HCT116 (cell line): ENCODE measurements around the gene LACTB. TPM values are rescaled to one million over a fixed set of nuclear protein-coding genes. Genes with fewer than 3 reads are reported as not detected.

Experiments used
- ATAC-seq: fragments of 200-7000 bp; cut with Tn5 transposase; 2 replicates; pipeline ENCODE4 v1.9.1; 2020; ENCODE audit warnings: mild to moderate bottlenecking, moderate library complexity
- Bru-seq: library from RNA; stranded (reverse); fragments of 400-500 nt; gene quantifications from one replicate; lab custom pipeline; 2021; lab: Mats Ljungman, UMichigan
- BruChase-seq, 2 experiments: library from RNA; stranded (reverse); fragments of 400-500 nt; gene quantifications; one replicate each; lab custom pipeline; 2021; lab: Mats Ljungman, UMichigan
- BruUV-seq: library from RNA; stranded (reverse); fragments of 400-500 nt; replicated peaks from 2 replicates; lab custom pipeline; 2021; lab: Mats Ljungman, UMichigan
- CTCF ChIA-PET: fragments of 300-600 bp; sonication (Branson Sonifier 250); formaldehyde crosslinking; loops from one replicate; lab custom pipeline; 2021; ENCODE audit warnings: antibody characterized with exemption; lab: Charles Lee
- POLR2A ChIA-PET: fragments of 300-600, 350-600 bp; sonication (Branson Sonifier 250); formaldehyde crosslinking; loops from one replicate; lab custom pipeline; 2021; ENCODE audit warnings: antibody characterized with exemption; lab: Charles Lee
- RAD21 ChIA-PET, 2 experiments: fragments of 300-600 bp; sonication (Branson Sonifier 250); formaldehyde crosslinking; loops; one replicate each; lab custom pipeline; 2023; ENCODE audit warnings: low total read pairs in 2 of 2; ENCODE audit not compliant: uncharacterized antibody in 2 of 2, unreplicated experiment in 2 of 2, low non-redundant PET in 1 of 2; lab: Charles Lee
- DNase-seq: peaks from one replicate; pipeline ENCODE4 v3.0.0-alpha.2; 2010; ENCODE audit warnings: low read depth, low spot score
- H2AFZ ChIP-seq: fragments of 200-600 bp; shearing (Covaris generic), sonication (generic); 2 replicates; pipeline ENCODE4 v1.6.1; 2017; ENCODE audit warnings: low read depth, mixed run types, mixed read lengths, antibody characterized with exemption, low read length; ENCODE audit not compliant: poor library complexity, severe bottlenecking
- H3K27ac ChIP-seq: 2 replicates; pipeline ENCODE4 v1.5.1; 2012; ENCODE audit warnings: low read depth, low read length
- H3K27me3 ChIP-seq: fragments of 200-600 bp; sonication (generic); 2 replicates; pipeline ENCODE4 v1.6.1; 2016; ENCODE audit warnings: mixed run types, low read length, mixed read lengths; ENCODE audit not compliant: insufficient read depth
- H3K36me3 ChIP-seq, 2 experiments: fragments of 200-500 bp in 1 of 2; fragments of 200-600 bp in 1 of 2; sonication (Bioruptor generic) in 1 of 2; sonication (generic) in 1 of 2; 2 replicates each; pipeline versions ENCODE4 v1.5.1 to v1.6.1; 2014 to 2016; ENCODE audit warnings: low read length in 2 of 2, inconsistent platforms in 1 of 2, mixed read lengths in 1 of 2, mixed run types in 1 of 2; ENCODE audit not compliant: insufficient read depth in 2 of 2, control insufficient read depth in 1 of 2
- H3K4me1 ChIP-seq, 2 experiments: fragments of 200-600 bp in 1 of 2; sonication (generic) in 1 of 2; 2 replicates each; pipeline versions ENCODE4 v1.5.1 to v1.6.1; 2012 to 2017; ENCODE audit warnings: low read length in 2 of 2, inconsistent platforms in 1 of 2, mild to moderate bottlenecking in 1 of 2, mixed read lengths in 1 of 2, mixed run types in 1 of 2, moderate library complexity in 1 of 2; ENCODE audit not compliant: insufficient read depth in 2 of 2, control insufficient read depth in 1 of 2
- H3K4me2 ChIP-seq: fragments of 200-600 bp; sonication (generic); 2 replicates; pipeline ENCODE4 v1.6.1; 2017; ENCODE audit warnings: mixed run types, low read length, mixed read lengths
- H3K4me3 ChIP-seq, 2 experiments: fragments of 200-600 bp in 1 of 2; sonication (generic) in 1 of 2; replicated peaks in 1 of 2; 2 replicates each; pipeline ENCODE4 v1.5.1; 2011 to 2016; ENCODE audit warnings: low read length in 2 of 2, control low read depth in 1 of 2, low read depth in 1 of 2, mild to moderate bottlenecking in 1 of 2, mixed read lengths in 1 of 2, mixed run types in 1 of 2
- H3K79me2 ChIP-seq: fragments of 200-600 bp; sonication (generic); 2 replicates; pipeline ENCODE4 v1.6.1; 2017; ENCODE audit warnings: mild to moderate bottlenecking, mixed run types, low read length, moderate library complexity, mixed read lengths; ENCODE audit not compliant: insufficient read depth
- H3K9ac ChIP-seq: fragments of 200-600 bp; sonication (generic); 2 replicates; pipeline ENCODE4 v1.6.1; 2016; ENCODE audit warnings: low read length, mixed read lengths
- H3K9me2 ChIP-seq: fragments of 200-600 bp; sonication (generic), shearing (Covaris generic); 2 replicates; pipeline ENCODE4 v1.6.1; 2017; ENCODE audit warnings: mixed run types, mild to moderate bottlenecking, moderate library complexity; ENCODE audit not compliant: insufficient read depth
- H3K9me3 ChIP-seq, 2 experiments: fragments of 200-500 bp in 1 of 2; fragments of 200-600 bp in 1 of 2; sonication (Bioruptor generic) in 1 of 2; sonication (generic) in 1 of 2; 2 replicates each; pipeline ENCODE4 v1.6.1; 2014 to 2017; ENCODE audit warnings: low read length in 2 of 2, mixed read lengths in 2 of 2, inconsistent platforms in 1 of 2, low read depth in 1 of 2, mild to moderate bottlenecking in 1 of 2, mixed run types in 1 of 2, moderate library complexity in 1 of 2; ENCODE audit not compliant: control insufficient read depth in 1 of 2, insufficient read depth in 1 of 2
- H4K20me1 ChIP-seq: fragments of 200-600 bp; sonication (generic), shearing (Covaris generic); 2 replicates; pipeline ENCODE4 v1.6.1; 2017; ENCODE audit warnings: mixed run types, mild to moderate bottlenecking, moderate library complexity; ENCODE audit not compliant: insufficient read depth
- ATF3 ChIP-seq: IDR thresholded peaks from 2 replicates; pipeline ENCODE4 v1.6.1; 2012
- CBX3 ChIP-seq: IDR thresholded peaks from 2 replicates; pipeline ENCODE4 v1.6.1; 2012; ENCODE audit warnings: low read depth
- CEBPB ChIP-seq: IDR thresholded peaks from 2 replicates; pipeline ENCODE4 v1.6.1; 2012; ENCODE audit warnings: low read depth
- CTCF ChIP-seq, 3 experiments: fragments of 200-600 bp in 1 of 3; sonication (generic) in 1 of 3; IDR thresholded peaks in 2 of 3; conservative IDR thresholded peaks in 1 of 3; 2 replicates each; pipeline ENCODE4 v1.5.1; 2012 to 2017; ENCODE audit warnings: low read depth in 2 of 3, low read length in 2 of 3, antibody characterized with exemption in 1 of 3, borderline replicate concordance in 1 of 3, control low read depth in 1 of 3, mild to moderate bottlenecking in 1 of 3, mixed read lengths in 1 of 3, mixed run types in 1 of 3, moderate library complexity in 1 of 3; ENCODE audit not compliant: insufficient read depth in 1 of 3
- EGR1 ChIP-seq: IDR thresholded peaks from 2 replicates; pipeline ENCODE4 v1.6.1; 2012; ENCODE audit warnings: low read depth
- ELF1 ChIP-seq: IDR thresholded peaks from 2 replicates; pipeline ENCODE4 v1.6.1; 2012; ENCODE audit warnings: low read depth, borderline replicate concordance
- EZH2 ChIP-seq: fragments of 200-600 bp; sonication (generic); IDR thresholded peaks from 2 replicates; pipeline ENCODE4 v1.6.1; 2017; ENCODE audit warnings: antibody characterized with exemption, mixed run types
- EZH2phosphoT487 ChIP-seq: fragments of 200-600 bp; IDR thresholded peaks from 2 replicates; pipeline ENCODE4 v1.6.1; 2018; ENCODE audit warnings: antibody characterized with exemption, borderline replicate concordance
- FOSL1 ChIP-seq: IDR thresholded peaks from 2 replicates; pipeline ENCODE4 v1.6.1; 2012; ENCODE audit warnings: low read depth
- JUND ChIP-seq: IDR thresholded peaks from 2 replicates; pipeline ENCODE4 v1.6.1; 2012
- MAX ChIP-seq: IDR thresholded peaks from 2 replicates; pipeline ENCODE4 v1.6.1; 2012
- POLR2A ChIP-seq: IDR thresholded peaks from 2 replicates; pipeline ENCODE4 v1.7.0; 2011; ENCODE audit warnings: borderline replicate concordance; ENCODE audit not compliant: insufficient read depth, insufficient read length; ENCODE audit errors: extremely low read depth
- POLR2AphosphoS5 ChIP-seq: IDR thresholded peaks from 2 replicates; pipeline ENCODE4 v1.6.1; 2011; ENCODE audit warnings: mild to moderate bottlenecking, low read depth, low read length, moderate library complexity
- RAD21 ChIP-seq: IDR thresholded peaks from 2 replicates; pipeline ENCODE4 v1.6.1; 2012; ENCODE audit warnings: low read depth, mild to moderate bottlenecking
- SIN3A ChIP-seq: IDR thresholded peaks from 2 replicates; pipeline ENCODE4 v1.6.1; 2012; ENCODE audit warnings: low read depth
- SP1 ChIP-seq: IDR thresholded peaks from 2 replicates; pipeline ENCODE4 v1.6.1; 2012; ENCODE audit warnings: low read depth
- SRF ChIP-seq: IDR thresholded peaks from 2 replicates; pipeline ENCODE4 v1.6.1; 2012; ENCODE audit warnings: low read depth
- TCF7L2 ChIP-seq: IDR thresholded peaks from 2 replicates; pipeline ENCODE4 v1.7.0; 2011; ENCODE audit warnings: borderline replicate concordance, inconsistent platforms; ENCODE audit not compliant: insufficient read depth, insufficient read length; ENCODE audit errors: extremely low read depth
- YY1 ChIP-seq: IDR thresholded peaks from 2 replicates; pipeline ENCODE4 v1.6.1; 2011; ENCODE audit warnings: low read length, low read depth, moderate library complexity, mild to moderate bottlenecking; ENCODE audit not compliant: insufficient replicate concordance; ENCODE audit errors: extremely low read depth
- ZFX ChIP-seq: fragments of 450-650 bp; IDR thresholded peaks from 2 replicates; pipeline ENCODE4 v1.6.1; 2017
- ZNF274 ChIP-seq: fragments of 200-500 bp; sonication (Bioruptor generic); IDR thresholded peaks from 2 replicates; pipeline ENCODE4 v1.6.1; 2014; ENCODE audit warnings: mild to moderate bottlenecking, low read depth, low read length, inconsistent platforms
- intact Hi-C: fragments of 100-400 bp; cut with micrococcal nuclease; formaldehyde crosslinking; loops from 2 replicates; pipeline ENCODE4 v1.10.0; 2022
- long read RNA-seq: library from polyadenylated mRNA; unstranded; transcript quantifications from one replicate; pipeline ENCODE4 v2.0.0, GENCODE V29; 2021; ENCODE audit not compliant: unreplicated experiment
- polyA plus RNA-seq: library from polyadenylated mRNA; unstranded; fragments of >200 nt; gene quantifications from 2 replicates; pipeline ENCODE4 v1.2.1, GENCODE V29; 2012; ENCODE audit warnings: missing spikeins
- total RNA-seq: library from RNA; stranded (reverse); gene quantifications from one replicate; pipeline ENCODE4 v1.2.1, GENCODE V29; 2021; ENCODE audit not compliant: unreplicated experiment

The LACTB gene, protein sequence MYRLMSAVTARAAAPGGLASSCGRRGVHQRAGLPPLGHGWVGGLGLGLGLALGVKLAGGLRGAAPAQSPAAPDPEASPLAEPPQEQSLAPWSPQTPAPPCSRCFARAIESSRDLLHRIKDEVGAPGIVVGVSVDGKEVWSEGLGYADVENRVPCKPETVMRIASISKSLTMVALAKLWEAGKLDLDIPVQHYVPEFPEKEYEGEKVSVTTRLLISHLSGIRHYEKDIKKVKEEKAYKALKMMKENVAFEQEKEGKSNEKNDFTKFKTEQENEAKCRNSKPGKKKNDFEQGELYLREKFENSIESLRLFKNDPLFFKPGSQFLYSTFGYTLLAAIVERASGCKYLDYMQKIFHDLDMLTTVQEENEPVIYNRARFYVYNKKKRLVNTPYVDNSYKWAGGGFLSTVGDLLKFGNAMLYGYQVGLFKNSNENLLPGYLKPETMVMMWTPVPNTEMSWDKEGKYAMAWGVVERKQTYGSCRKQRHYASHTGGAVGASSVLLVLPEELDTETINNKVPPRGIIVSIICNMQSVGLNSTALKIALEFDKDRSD
- total RNA-seq = 7.6 TPM
- 2.8 and 4.4 TPM in 2 replicates for polyA plus RNA-seq
- percentile 48 among the genes with signal in this experiment for Bru-seq, nascent RNA
- percentile 52 among the genes with signal in this experiment for BruChase-seq, experiment 1, labeled RNA remaining after a 6-hour chase
- percentile 53 among the genes with signal in this experiment for BruChase-seq, experiment 2, labeled RNA remaining after a 2-hour chase
- long read RNA-seq, transcript LACTB-201 (6 exons, 1,972 nt) = major isoform, 8 of 17 reads
- long read RNA-seq, partial matches to known transcripts = 3 of 17 reads
- long read RNA-seq, other reads (novel, unspliced or antisense) = 4 of 17 reads

GRCh38 chr15:63121382-63122001 lies at the start of gene LACTB:
TSS of gene LACTB (plus strand) at chr15:63121861. CDS start at chr15:63121872, 11 bp downstream.
- Histone ChIP-seq H3K9me2 (no peaks in the 10 kb centered on the region), H3K9me3 (peaks cover 6 to 10% of the 10 kb centered on the region in 2 experiments; a peak in 3 of 4 replicates), H2AFZ (peak within 1 kb of the TSS; percentile 90), H3K27me3 (no peaks in the 10 kb centered on the region), H3K4me2 (peak within 1 kb of the TSS; percentile 82), H3K27ac (peak within 1 kb of the TSS; percentile 59), H3K4me3 (peak within 1 kb of the TSS; percentile 60 to 76), H3K9ac (peak within 1 kb of the TSS; percentile 60), H3K79me2 (no peaks in the 10 kb centered on the region), H4K20me1 (no peaks in the 10 kb centered on the region), H3K4me1 (peaks cover 0 to 10% of the 10 kb centered on the region in 2 experiments; a peak in 3 of 4 replicates), H3K36me3 (no peaks in the 10 kb centered on the region)
- ChIA-PET RAD21 (no interaction called here), POLR2A (no interaction called here), CTCF (no interaction called here)
- ATAC-seq (peak; percentile 93), DNase-seq (peak; percentile 73)
- no TSS peak for BruUV-seq
- intact Hi-C loops = loop anchor here (2.0 kb wide), 1 partner anchor 281 kb away; no protein-coding TSS in a partner anchor
- TF ChIP-seq CEBPB = no peak
- no peak for TF ChIP-seq EZH2phosphoT487
- no peak for TF ChIP-seq RAD21
- no peak for TF ChIP-seq CTCF (IDR thresholded peaks at IDR 0.05 in 2 of 3, conservative IDR thresholded peaks at IDR 0.05 in 1 of 3; ENCODE audit: borderline replicate concordance in 1 of 3, insufficient read depth in 1 of 3, low read depth in 2 of 3, low read length in 2 of 3)
- peak; percentile 47 for TF ChIP-seq YY1
- peak; percentile 66 for TF ChIP-seq POLR2AphosphoS5
- TF ChIP-seq SRF = peak; percentile 92
- TF ChIP-seq ATF3 = no peak
- TF ChIP-seq CBX3 = no peak
- TF ChIP-seq TCF7L2 = no peak
- TF ChIP-seq SP1 = peak; percentile 47; the same call in 1 of the 2 replicates
- TF ChIP-seq FOSL1 = no peak
- TF ChIP-seq POLR2A = no peak
- TF ChIP-seq EGR1 = no peak
- TF ChIP-seq ZFX = no peak
- TF ChIP-seq SIN3A = no peak
- TF ChIP-seq MAX = no peak
- TF ChIP-seq JUND = no peak
- no peak for TF ChIP-seq ELF1
- TF ChIP-seq EZH2 = no peak
- TF ChIP-seq ZNF274 = no peak
